Activated T-helper 1 cell treated with Interleukin-2 at 50 U/mL for 16 hours (primary cell): ENCODE data around the gene IRF2.

Experiments
- DNase-seq: peaks from one replicate; pipeline ENCODE4 v3.0.0-alpha.2; 2020; ENCODE audit warnings: low read depth

IRF2 gene

DNA sequence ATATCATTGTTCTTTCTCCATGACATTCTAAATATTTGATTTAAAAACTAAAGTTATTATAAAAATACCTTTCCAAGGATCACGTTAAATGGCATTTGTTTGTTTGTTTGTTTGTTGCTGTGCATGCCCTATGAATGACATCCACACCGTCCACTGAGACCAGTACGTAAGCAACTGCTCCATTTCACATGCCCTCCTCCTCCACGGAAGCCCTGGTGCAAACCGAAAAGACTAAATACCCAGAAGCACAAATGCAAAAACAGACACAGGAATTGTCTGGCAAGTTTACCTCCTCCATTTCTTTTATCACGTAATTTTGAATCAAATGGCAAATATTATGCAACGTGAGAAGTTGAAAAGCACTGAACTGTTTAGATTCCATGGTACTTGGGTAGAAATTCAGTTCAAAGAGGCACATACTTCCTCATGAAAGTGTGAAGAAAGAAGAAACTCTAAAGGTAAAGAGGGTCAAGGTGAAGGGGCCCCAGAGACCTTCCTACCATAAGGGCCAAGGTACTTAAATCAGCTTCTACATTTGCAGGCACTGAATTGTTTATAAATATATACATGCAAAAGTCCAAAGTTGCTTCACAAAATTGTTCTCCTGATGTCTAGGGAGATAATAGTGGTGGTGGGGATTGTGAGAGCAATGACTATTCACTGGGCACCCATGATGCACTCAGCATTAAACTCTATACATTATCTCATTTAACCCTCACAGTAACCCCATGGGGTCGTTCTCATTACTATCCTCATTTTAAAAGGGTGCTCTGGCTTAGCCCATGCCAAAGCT, 23.4 kb downstream of the IRF2 start:
- DNase-seq: no peak

- DNase-seq: no peak
These were observed 24.3 kb downstream of the IRF2 start for GRCh38 chr4:184450045-184450444.

- DNase-seq: no peak
These were observed 25.5 kb downstream of the IRF2 start for GRCh38 chr4:184448821-184449220.

GRCh38 chr4:184448141-184448540, 26.2 kb downstream of the IRF2 start:
- DNase-seq: no peak

- DNase-seq: no peak
These were observed 26.7 kb downstream of the IRF2 start for GRCh38 chr4:184447664-184448063.

DNA sequence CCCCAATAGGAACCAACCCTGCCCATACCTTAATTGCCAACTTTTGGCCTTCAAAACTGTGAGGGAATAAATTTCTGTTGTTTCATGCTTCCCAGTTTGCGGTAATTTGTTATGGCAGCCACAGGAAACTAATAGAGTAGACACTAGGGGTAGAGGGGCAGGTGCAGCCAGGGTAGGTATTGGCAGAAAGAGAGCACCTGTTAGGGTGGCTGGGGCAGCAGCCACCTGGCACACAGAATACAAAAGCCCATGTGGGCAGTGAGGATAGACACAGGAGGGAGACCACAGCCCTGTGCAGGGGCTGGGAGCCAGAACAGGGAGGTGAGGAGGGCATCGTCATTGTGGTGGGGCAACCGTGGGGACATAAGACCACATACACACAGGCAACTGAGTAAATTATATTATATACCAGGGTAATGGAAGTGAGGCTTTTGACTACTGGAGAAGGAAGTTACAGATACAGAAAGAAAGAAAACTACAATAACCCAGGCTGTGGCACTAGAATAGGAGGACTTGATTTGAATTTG, 28.2 kb downstream of the IRF2 start:
- DNase-seq: no peak

DNA sequence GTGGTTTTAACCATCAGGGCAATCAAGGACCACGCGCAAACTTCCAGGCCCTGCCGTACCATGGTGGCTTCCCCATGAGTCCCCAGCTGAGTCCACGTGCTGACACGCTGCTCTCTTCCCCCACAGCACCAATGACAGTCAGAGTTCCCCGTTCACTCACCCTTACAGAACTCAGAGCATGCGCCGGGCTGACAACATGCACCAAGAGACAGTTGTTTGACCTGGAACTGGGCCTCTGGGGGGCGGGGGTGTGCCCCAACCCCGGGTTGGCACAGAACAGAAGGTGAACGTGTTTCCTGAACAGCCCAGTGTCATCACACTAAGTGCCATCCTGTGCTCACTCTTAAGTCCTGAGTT, 29.4 kb downstream of the IRF2 start:
- DNase-seq: no peak

GRCh38 chr4:184444215-184444952, 30.0 kb downstream of the IRF2 start:
- no peak for DNase-seq

GRCh38 chr4:184443318-184443717, 31.0 kb downstream of the IRF2 start:
- DNase-seq: no peak

DNA sequence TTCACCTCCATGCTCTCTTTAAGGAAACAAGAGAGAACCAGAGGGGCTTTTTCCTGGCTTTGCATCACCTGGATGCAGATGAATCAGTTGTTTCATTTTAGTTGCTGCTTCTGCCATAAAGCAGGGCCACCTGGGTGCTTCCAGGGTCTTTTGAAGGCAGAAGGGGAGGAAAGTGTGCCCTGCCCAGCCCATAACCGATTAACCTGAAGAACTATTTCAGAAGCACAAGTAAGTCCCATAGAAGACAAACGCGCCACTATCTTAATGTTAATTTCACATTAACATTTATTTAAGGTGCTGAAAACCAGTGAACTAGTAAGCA, 32.1 kb downstream of the IRF2 start:
- no peak for DNase-seq

DNA sequence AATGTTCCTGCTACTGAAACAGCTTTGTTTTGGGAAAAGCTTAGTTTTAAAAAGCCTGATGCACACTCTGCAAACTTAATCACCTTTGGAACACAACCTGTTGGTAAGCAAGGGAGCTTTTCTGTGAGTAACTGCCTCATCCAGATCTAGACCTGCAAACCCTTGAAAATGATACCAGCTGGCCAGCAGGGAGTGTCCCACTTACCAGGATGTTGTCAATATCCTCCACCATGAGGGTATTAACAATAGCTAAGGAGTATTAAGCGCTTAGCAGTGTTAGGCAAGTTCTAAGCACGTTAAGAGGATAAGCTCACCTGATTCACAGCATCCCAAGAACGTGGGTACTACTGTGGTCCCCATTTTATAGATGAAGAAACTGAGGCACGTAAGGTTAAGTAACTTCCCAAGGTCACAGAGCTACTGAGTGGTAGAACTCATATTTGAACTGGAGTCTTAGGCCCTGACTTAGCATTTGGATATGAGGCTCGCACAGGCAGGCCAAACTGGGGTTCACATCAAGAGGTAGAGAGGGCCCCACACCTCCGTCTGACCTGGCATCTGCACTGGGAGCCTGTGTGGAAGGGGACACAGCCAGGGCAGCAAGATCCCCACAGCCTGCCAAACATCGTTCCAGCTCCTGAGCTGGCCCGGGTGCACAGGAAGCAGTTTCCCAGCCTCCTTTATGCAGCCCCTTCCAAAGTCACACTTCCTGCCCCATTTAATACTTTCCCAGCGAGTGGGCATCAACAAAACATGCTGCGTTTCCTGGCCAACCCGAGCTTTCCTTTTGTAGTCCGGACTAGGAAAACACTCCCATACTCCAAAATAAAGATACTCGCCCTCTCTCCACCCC, 32.7 kb downstream of the IRF2 start:
- DNase-seq: no peak

DNA sequence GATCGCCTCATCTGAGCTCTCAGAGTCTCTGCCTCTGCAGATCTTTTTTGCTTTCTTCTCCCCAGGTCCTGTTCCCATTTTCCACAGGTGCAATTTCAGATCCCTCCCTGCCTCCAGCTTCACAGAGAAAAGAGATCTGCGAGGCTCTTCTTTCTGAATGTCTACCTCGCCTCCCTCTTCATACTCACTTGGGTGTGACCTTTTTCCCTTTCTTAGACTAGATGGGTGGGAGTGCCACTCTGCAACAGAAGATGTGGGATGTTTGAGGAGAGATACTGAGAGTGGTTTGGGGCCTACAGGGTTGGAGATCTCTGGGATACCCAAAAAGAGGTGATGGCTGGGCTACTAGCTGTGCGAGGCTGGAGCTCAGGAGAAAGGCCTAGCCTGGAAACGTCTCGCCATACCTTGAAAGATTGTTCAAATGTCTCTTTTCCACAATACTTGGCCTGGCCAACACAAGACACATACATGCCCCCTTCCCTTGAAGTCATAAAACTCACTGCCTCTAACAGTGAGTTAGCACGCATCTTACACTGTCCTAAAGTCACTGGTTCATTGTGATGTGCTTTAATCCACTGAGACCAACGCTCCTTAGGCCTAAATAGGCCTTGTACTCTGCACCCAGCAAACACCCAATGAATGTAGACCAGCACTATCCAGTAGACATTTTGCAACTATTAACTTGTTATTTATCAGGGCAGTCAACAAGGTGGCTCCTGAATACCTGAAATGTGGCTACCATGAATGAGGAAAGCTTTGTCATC, 33.6 kb downstream of the IRF2 start:
- no peak for DNase-seq

DNA sequence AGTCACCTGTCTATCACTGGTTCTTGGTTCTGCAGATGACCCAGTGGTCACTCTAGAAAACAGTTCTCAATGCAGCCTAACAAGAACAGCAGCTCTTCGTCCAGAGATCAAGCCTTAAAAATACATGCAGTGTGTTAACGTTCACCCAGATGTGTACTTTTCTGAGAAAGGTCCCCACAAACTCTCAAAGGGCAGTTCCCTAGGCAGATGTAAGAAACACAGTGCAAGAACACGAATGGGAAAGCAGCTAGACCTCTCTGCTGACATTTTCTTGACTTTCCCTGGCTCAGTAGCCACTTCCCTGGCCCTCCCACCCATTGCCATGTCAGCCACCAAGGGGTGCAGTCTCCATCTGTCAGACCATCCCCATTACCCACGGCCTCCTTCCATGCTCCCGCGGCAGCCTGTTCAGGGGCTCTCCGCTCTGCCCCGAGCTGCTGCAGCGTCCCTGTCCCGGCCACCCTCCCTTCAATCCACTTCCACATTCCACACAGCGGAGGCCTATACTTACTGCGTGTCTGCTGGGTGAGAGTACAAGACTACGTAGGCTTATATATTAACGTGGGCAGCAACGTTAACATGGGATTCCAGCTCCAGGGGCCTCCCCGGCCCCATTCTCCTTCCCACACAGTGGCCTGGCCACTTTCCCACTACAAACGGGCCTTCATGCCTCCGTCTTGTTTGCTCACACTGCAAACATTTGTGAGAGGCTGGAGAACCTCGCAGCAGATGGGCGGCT, 34.3 kb downstream of the IRF2 start:
- DNase-seq: no peak

GRCh38 chr4:184439386-184439785, 35.0 kb downstream of the IRF2 start:
- no peak for DNase-seq

DNA sequence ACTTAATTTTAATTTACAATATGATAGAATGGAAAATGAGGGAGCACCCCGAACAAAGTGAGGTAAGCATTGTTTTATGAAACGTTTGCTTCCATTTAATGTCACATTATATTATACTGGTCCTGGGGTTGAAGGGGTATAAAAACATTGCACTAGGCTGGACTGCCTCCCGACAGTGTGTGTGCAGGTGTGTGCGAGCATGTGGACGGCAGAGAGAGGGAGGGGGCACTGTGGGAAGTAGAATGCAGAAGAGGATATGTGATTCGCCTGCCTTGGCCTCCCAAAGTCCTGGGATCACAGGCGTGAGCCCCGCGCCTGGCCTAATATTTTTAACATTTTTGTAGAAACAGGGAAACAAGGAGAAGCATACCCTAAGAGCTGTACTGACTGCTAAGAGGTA, 36.0 kb downstream of the IRF2 start:
- DNase-seq: no peak

DNA sequence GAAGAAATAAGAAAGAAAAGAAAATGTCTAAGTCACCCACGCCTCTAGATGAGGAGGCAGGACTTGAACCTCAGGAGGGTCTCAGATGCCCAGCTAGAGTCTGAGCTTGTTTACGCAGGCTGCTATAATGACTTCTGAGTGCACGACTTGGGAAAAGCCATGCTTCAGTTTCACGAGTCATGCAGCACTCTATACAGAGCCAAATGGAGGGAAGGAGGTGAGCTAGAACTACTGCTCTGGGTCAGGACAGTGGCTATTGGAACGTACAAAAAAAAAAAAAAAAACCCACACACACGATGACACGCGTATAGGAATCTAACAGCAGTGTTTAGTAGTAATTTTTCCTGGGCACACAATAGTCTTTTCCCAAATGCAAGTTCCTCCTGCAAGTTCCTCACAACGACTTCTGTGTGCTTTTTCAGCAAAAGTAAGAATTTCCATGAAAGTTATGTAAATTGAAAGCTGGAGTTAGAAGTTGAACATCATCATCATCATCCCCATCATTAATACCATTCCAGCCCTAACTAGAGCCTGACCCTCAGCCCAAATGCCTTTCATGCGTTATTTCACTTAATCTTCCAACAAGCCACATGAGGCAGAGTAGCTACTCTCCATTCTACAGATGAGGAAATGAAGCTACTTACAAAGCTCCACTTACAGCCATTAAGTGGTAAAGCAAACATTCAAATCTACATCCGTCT, 36.6 kb downstream of the IRF2 start:
- DNase-seq: no peak

- no peak for DNase-seq
These were observed 39.8 kb downstream of the IRF2 start for GRCh38 chr4:184434501-184435066.

- no peak for DNase-seq
These were observed 40.3 kb downstream of the IRF2 start for GRCh38 chr4:184434021-184434420.

GRCh38 chr4:184433258-184433892, 41.0 kb downstream of the IRF2 start:
- no peak for DNase-seq
